ENCODE measurements around the gene PRRC2B. TPM values are rescaled to one million over a fixed set of nuclear protein-coding genes. Genes with fewer than 3 reads are reported as not detected.
"Not testable (repeated sequence)": the region's sequence is repeated elsewhere in the genome, so short reads cannot be mapped to it uniquely, and the experiment has no call there.

The PRRC2B gene
- total RNA-seq, 4 donors from 2014 or later: 80.7 to 126 (median 100) TPM

DNA sequence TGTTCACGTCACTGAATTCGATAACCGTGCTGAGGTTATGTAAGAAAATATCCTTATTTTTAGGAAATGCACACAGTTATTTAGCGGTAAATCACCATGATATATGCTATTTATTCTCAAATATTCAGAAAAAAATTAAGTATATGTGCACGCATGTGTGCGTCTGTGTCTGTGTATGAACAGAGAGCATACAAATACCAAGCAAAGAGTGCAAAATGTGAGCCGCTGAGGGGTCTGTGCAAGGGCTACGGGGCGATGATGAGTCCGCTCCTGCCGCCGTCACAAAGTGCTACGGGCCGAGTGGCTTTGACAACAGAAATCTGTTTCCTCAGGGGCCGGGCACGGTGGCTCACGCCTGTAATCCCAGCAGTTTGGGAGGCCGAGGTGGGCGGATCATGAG is 144.1 kb downstream of the PRRC2B start:
- TF ChIP-seq, protein P1, sequence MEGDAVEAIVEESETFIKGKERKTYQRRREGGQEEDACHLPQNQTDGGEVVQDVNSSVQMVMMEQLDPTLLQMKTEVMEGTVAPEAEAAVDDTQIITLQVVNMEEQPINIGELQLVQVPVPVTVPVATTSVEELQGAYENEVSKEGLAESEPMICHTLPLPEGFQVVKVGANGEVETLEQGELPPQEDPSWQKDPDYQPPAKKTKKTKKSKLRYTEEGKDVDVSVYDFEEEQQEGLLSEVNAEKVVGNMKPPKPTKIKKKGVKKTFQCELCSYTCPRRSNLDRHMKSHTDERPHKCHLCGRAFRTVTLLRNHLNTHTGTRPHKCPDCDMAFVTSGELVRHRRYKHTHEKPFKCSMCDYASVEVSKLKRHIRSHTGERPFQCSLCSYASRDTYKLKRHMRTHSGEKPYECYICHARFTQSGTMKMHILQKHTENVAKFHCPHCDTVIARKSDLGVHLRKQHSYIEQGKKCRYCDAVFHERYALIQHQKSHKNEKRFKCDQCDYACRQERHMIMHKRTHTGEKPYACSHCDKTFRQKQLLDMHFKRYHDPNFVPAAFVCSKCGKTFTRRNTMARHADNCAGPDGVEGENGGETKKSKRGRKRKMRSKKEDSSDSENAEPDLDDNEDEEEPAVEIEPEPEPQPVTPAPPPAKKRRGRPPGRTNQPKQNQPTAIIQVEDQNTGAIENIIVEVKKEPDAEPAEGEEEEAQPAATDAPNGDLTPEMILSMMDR (IDR thresholded peaks at IDR 0.05): no peak
- DNase-seq (ENCODE audit: low spot score) (no peak), ATAC-seq (ENCODE audit: low FRiP score) (no peak)

- TF ChIP-seq, protein P1 (IDR thresholded peaks at IDR 0.05): no peak
- ATAC-seq (ENCODE audit: low FRiP score) (no peak), DNase-seq (ENCODE audit: low spot score) (no peak)
Measured at GRCh38 chr9:131539223-131539923, 145.5 kb downstream of the PRRC2B start.

DNA sequence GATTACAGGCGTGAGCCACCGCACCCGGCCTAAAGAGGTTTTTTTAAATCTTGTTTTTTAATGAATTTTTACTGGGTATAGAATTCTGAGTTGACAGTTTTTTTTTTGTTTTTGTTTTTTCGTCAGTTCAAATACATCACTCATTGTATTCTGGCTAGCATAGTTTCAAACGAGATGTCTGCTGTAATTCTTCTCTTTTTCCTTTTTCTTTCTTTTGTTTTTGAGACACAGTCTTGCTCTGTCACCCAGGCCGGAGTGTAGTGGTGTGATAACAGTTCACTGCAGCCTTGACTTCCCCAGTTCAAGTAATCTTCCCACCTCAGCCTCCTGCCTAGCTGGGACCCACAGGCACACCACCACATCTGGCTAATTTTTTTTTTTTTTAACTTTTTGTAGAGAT is 149.3 kb downstream of the PRRC2B start:
- ATAC-seq (ENCODE audit: low FRiP score) (no peak), DNase-seq (ENCODE audit: low spot score) (no peak)
- TF ChIP-seq, protein P1 (IDR thresholded peaks at IDR 0.05): no peak

GRCh38 chr9:131545003-131545785 is 151.3 kb downstream of the PRRC2B start, which contains the start of gene PRRT1B:
TSS of gene PRRT1B (plus strand) at chr9:131545523. CDS start at chr9:131545616, 93 bp downstream.
- TF ChIP-seq, protein P1 (IDR thresholded peaks at IDR 0.05): no peak
- DNase-seq (ENCODE audit: low spot score) (no peak), ATAC-seq (ENCODE audit: low FRiP score) (peak; percentile 37)

GRCh38 chr9:131545786-131546335 is 152.0 kb downstream of the PRRC2B start:
- ATAC-seq (ENCODE audit: low FRiP score) (peak; percentile 48), DNase-seq (ENCODE audit: low spot score) (no peak)

DNA sequence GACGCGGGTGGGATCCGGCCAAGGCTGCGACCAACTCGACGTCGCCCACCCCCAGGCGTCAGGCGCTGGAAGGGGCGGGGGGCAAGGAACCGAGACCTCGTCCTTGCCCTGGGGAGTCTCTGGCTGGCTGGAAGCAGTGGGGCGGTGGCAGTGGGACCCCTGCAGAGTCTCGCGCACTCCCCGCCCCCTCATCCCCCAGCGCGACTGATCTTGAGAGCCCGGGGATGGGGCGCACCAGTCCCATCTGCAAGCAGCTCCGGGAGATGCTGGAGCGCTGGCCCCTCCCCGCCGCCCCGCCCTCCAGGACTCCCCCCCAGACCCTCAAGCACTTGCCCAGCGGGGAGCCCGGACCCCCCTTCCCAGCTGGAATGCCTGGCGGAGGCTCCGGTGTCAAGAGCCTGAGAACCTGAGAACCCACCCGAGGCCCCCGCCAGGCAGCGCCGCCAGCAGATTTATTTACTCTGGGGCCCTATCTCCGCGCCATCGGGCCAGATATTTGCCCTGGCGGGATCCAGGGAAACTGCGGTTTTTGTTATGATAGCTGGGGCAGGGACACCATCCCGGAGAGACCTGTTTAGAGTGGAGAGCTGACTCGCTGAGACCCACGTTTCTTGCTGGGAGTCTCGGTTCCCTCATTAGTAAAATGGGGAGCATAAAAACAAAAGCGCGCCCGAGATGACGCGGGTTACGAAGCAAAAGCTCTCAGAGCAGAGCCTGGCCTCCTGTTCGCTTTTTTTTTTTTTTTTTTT is 152.6 kb downstream of the PRRC2B start:
- no peak for ATAC-seq (ENCODE audit: low FRiP score)
- TF ChIP-seq, protein P1 (IDR thresholded peaks at IDR 0.05): no peak
- no peak for DNase-seq (ENCODE audit: low spot score)

More at GRCh38 chr9:131545786-131546335, 152.0 kb downstream of the PRRC2B start:
- TF ChIP-seq, protein P1 (IDR thresholded peaks at IDR 0.05): no peak

DNA sequence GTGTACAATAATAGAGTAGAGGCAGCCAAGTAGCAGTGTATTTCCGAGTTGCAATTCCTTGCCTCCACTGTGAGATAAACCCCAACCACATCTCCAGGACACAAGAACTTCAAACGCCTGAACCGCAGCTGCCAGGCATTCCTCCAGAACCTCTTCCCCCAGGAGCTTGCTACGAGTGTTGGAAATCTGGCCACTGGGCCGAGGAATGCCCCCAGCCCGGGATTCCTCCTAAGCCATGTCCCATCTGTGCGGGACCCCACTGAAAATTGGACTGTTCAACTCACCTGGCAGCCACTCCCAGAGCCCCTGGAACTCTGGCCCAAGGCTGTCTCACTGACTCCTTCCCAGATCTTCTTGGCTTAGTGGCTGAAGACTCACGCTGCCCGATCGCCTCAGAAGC is 155.3 kb downstream of the PRRC2B start:
- DNase-seq (ENCODE audit: low spot score); ATAC-seq (ENCODE audit: low FRiP score): not testable (repeated sequence)

Data from omental fat pad (tissue), 4 donors.